Peyer's patch (tissue), 4 donors: Measurements from ENCODE around the gene TMEM91. TPM values are rescaled to one million over a fixed set of nuclear protein-coding genes. Genes with fewer than 3 reads are reported as not detected.
"Not testable (repeated sequence)": the region's sequence is repeated elsewhere in the genome, so short reads cannot be mapped to it uniquely, and the experiment has no call there.

Experiments
- DNase-seq, 3 donors: peaks; one replicate each; pipeline ENCODE4 v3.0.0-alpha.2; 2017 to 2019
- H3K27ac ChIP-seq, 4 donors: fragments of 200-600 bp; sonication (generic); one replicate each; pipeline ENCODE4 v1.5.1; 2016 to 2019
- H3K27me3 ChIP-seq, 2 donors: fragments of 200-600 bp; sonication (generic); one replicate each; pipeline ENCODE4 v1.5.1; 2019
- H3K36me3 ChIP-seq, 3 donors: fragments of 200-600 bp; sonication (generic); one replicate each; pipeline ENCODE4 v1.5.1; 2016 to 2019
- H3K4me1 ChIP-seq, 4 donors: fragments of 200-600 bp; sonication (generic); one replicate each; pipeline ENCODE4 v1.5.1; 2016 to 2019
- H3K4me3 ChIP-seq, 4 donors: fragments of 200-600 bp; sonication (generic); 1 replicate in 3 of 4; 2 replicates in 1 of 4; pipeline ENCODE4 v1.5.1; 2016 to 2019; ENCODE audit warnings: mild to moderate bottlenecking in 1 of 4
- H3K9me3 ChIP-seq, 4 donors: fragments of 200-600 bp; sonication (generic); one replicate each; pipeline ENCODE4 v1.5.1; 2016 to 2019; ENCODE audit warnings: mild to moderate bottlenecking in 1 of 4
- POLR2A ChIP-seq, 2 donors: fragments of 450-650 bp; IDR thresholded peaks; one replicate each; pipeline ENCODE4 v1.5.1; 2017; ENCODE audit warnings: antibody characterized with exemption in 2 of 2, mild to moderate bottlenecking in 2 of 2, moderate library complexity in 2 of 2
- total RNA-seq, 4 donors: library from RNA; depleted of rRNA; stranded (reverse); fragments of >200 nt; gene quantifications; one replicate each; pipeline ENCODE4 v1.1.0, GENCODE V29; 2016
- TF ChIP-seq, protein P1 (sequence below), 6 experiments: fragments of 450-650 bp in 4 of 6; fragments of 200-600 bp in 2 of 6; sonication (generic) in 1 of 6; IDR thresholded peaks; one replicate each; pipeline ENCODE4 v1.5.1; 2017 to 2019; ENCODE audit warnings: antibody characterized with exemption in 6 of 6, mild to moderate bottlenecking in 3 of 6, moderate library complexity in 1 of 6

TMEM91 gene
- total RNA-seq, 4 donors from 2014 or later: 8.3 to 19.6 (median 11.0) TPM

GRCh38 chr19:41366089-41366488 is 10.2 kb upstream of the TMEM91 start:
- peaks cover 0 to 29% (median 2%) of the 10 kb centered on the region in 4 donors for H3K4me1 ChIP-seq
- no peaks in the 10 kb centered on the region for H3K36me3 ChIP-seq
- no peak overlapping the region for H3K27ac ChIP-seq
- TF ChIP-seq, protein P1, sequence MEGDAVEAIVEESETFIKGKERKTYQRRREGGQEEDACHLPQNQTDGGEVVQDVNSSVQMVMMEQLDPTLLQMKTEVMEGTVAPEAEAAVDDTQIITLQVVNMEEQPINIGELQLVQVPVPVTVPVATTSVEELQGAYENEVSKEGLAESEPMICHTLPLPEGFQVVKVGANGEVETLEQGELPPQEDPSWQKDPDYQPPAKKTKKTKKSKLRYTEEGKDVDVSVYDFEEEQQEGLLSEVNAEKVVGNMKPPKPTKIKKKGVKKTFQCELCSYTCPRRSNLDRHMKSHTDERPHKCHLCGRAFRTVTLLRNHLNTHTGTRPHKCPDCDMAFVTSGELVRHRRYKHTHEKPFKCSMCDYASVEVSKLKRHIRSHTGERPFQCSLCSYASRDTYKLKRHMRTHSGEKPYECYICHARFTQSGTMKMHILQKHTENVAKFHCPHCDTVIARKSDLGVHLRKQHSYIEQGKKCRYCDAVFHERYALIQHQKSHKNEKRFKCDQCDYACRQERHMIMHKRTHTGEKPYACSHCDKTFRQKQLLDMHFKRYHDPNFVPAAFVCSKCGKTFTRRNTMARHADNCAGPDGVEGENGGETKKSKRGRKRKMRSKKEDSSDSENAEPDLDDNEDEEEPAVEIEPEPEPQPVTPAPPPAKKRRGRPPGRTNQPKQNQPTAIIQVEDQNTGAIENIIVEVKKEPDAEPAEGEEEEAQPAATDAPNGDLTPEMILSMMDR (IDR thresholded peaks at IDR 0.05): no peak
- no peak for TF ChIP-seq POLR2A (IDR thresholded peaks at IDR 0.05)
- H3K4me3 ChIP-seq: no peak overlapping the region
- no peaks in the 10 kb centered on the region for H3K9me3 ChIP-seq
- H3K27me3 ChIP-seq: no peaks in the 10 kb centered on the region
- no peak for DNase-seq

DNA sequence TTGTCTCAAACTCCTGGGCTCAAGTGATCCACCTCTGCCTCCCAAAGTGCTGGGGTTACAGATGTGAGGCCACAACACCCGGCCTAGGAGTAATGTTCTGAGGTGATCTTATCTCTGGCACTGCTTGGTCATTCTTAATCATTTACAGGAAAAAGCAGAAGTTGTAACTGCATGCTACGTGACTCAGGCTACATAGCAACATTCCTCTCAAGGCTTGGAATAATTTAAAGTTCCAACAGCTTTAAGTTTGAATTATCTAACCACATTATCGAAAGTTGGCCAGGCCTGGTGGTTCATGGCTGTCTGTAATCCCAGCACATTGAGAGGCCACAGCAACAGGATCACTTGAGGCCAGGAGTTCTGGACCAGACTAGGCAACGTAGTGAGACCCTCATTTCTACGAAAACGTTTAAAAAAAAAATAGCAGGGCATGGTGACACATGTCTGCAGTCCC is 8.5 kb upstream of the TMEM91 start:
- no peak overlapping the region for H3K4me3 ChIP-seq
- H3K36me3 ChIP-seq: no peaks in the 10 kb centered on the region
- H3K27ac ChIP-seq: peak overlapping the region in 2 of 4 donors; percentile 43 to 57
- H3K27me3 ChIP-seq: no peaks in the 10 kb centered on the region
- H3K4me1 ChIP-seq: peaks cover 0 to 26% (median 2%) of the 10 kb centered on the region in 4 donors
- H3K9me3 ChIP-seq: no peaks in the 10 kb centered on the region
- DNase-seq: no peak
- TF ChIP-seq, protein P1 (IDR thresholded peaks at IDR 0.05): no peak
- TF ChIP-seq POLR2A (IDR thresholded peaks at IDR 0.05): no peak

GRCh38 chr19:41369769-41370168 is 6.6 kb upstream of the TMEM91 start:
- TF ChIP-seq, protein P1 (IDR thresholded peaks at IDR 0.05): no peak
- TF ChIP-seq POLR2A (IDR thresholded peaks at IDR 0.05): no peak
- Histone ChIP-seq H3K9me3 (no peaks in the 10 kb centered on the region), H3K4me1 (peaks cover 0 to 23% (median 0%) of the 10 kb centered on the region in 4 donors), H3K4me3 (no peak overlapping the region), H3K27me3 (no peaks in the 10 kb centered on the region), H3K36me3 (no peaks in the 10 kb centered on the region), H3K27ac (no peak overlapping the region)
- no peak for DNase-seq

DNA sequence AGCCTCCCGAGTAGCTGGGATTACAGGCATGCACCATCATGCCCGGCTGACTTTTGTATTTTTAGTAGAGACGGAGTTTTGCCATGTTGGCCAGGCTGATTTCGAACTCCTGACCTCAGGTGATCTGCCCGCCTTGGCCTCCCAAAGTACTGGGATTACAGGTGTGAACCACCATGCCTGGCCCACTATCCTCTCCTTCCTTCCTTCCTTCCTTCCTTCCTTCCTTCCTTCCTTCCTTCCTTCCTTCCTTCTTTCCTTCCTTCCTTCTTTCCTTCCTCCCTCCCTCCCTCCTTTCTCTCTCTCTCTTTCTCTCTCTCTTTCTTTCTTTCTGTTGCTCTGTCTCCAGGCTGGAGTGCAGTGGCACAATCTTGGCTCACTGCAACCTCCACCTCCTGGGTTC is 5.2 kb upstream of the TMEM91 start:
- H3K4me1 ChIP-seq: peaks cover 0 to 26% (median under 1%) of the 10 kb centered on the region in 4 donors
- not testable (repeated sequence) for H3K4me3 ChIP-seq, DNase-seq, H3K9me3 ChIP-seq, H3K27me3 ChIP-seq, H3K27ac ChIP-seq, H3K36me3 ChIP-seq

- Histone ChIP-seq H3K4me1 (peaks cover 0 to 27% (median 3%) of the 10 kb centered on the region in 4 donors), H3K36me3 (no peaks in the 10 kb centered on the region)
- no peak for DNase-seq
Measured at GRCh38 chr19:41371541-41371940, 4.8 kb upstream of the TMEM91 start.

DNA sequence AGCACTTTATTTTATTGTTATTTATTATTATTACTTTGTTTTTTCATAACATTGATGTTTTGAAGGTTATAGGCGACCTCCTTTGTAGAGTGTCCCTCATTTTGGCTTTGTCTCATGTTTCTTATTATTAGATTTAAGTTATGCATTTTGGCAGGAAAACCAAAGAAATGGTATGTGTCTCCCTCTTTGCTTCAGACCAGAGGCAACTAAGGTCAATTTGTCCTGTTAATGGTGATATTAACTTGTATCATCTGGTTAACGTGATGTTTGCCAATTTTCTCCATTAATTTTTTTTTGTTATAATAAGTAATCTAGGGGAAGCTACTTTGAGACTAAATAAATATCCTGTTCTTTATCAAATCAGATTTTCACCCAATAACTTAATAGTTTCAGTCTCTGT is 3.8 kb upstream of the TMEM91 start:
- H3K27me3 ChIP-seq: no peaks in the 10 kb centered on the region
- DNase-seq: no peak
- no peaks in the 10 kb centered on the region for H3K36me3 ChIP-seq
- H3K9me3 ChIP-seq: no peaks in the 10 kb centered on the region
- peaks cover 0 to 19% (median 5%) of the 10 kb centered on the region in 4 donors for H3K4me1 ChIP-seq
- no peak overlapping the region for H3K4me3 ChIP-seq
- no peak for TF ChIP-seq POLR2A (IDR thresholded peaks at IDR 0.05)
- H3K27ac ChIP-seq: no peak overlapping the region

More at GRCh38 chr19:41371541-41371940, 4.8 kb upstream of the TMEM91 start:
- no peaks in the 10 kb centered on the region for H3K9me3 ChIP-seq
- H3K4me3 ChIP-seq: no peak overlapping the region
- TF ChIP-seq POLR2A (IDR thresholded peaks at IDR 0.05): no peak
- TF ChIP-seq, protein P1 (IDR thresholded peaks at IDR 0.05): no peak
- no peak overlapping the region for H3K27ac ChIP-seq
- H3K27me3 ChIP-seq: no peaks in the 10 kb centered on the region

GRCh38 chr19:41373993-41374392 is 2.3 kb upstream of the TMEM91 start:
- peak in 2 of 3 donors; percentile 75 to 76 for DNase-seq
- no peaks in the 10 kb centered on the region for H3K9me3 ChIP-seq
- H3K36me3 ChIP-seq: no peaks in the 10 kb centered on the region
- H3K4me1 ChIP-seq: peaks cover 0 to 17% (median 5%) of the 10 kb centered on the region in 4 donors
- H3K27ac ChIP-seq: peak overlapping the region in 1 of 4 donors; percentile 0
- no peak overlapping the region for H3K4me3 ChIP-seq
- TF ChIP-seq, protein P1 (IDR thresholded peaks at IDR 0.05): no peak
- no peak for TF ChIP-seq POLR2A (IDR thresholded peaks at IDR 0.05)
- H3K27me3 ChIP-seq: no peaks in the 10 kb centered on the region
